HL-60 (cell line): ENCODE measurements around the gene GYG1.

Experiments
- GABPA ChIP-seq: IDR thresholded peaks from 2 replicates; pipeline ENCODE4 v1.6.1; 2012; ENCODE audit warnings: low read depth
- POLR2AphosphoS5 ChIP-seq: IDR thresholded peaks from 2 replicates; pipeline ENCODE4 v1.6.1; 2012; ENCODE audit warnings: low read depth
- SPI1 ChIP-seq: IDR thresholded peaks from 2 replicates; pipeline ENCODE4 v1.6.1; 2012; ENCODE audit warnings: low read depth, mild to moderate bottlenecking, borderline replicate concordance
- TF ChIP-seq, protein P1 (sequence below): IDR thresholded peaks from one replicate; pipeline ENCODE4 v1.5.1; 2011; ENCODE audit warnings: low read length, control low read depth, inconsistent platforms; ENCODE audit not compliant: insufficient read depth
- TF ChIP-seq, protein P2 (sequence below): IDR thresholded peaks from 2 replicates; pipeline ENCODE4 v1.6.1; 2012; ENCODE audit warnings: low read depth; ENCODE audit not compliant: insufficient replicate concordance

- TF ChIP-seq, protein P1, sequence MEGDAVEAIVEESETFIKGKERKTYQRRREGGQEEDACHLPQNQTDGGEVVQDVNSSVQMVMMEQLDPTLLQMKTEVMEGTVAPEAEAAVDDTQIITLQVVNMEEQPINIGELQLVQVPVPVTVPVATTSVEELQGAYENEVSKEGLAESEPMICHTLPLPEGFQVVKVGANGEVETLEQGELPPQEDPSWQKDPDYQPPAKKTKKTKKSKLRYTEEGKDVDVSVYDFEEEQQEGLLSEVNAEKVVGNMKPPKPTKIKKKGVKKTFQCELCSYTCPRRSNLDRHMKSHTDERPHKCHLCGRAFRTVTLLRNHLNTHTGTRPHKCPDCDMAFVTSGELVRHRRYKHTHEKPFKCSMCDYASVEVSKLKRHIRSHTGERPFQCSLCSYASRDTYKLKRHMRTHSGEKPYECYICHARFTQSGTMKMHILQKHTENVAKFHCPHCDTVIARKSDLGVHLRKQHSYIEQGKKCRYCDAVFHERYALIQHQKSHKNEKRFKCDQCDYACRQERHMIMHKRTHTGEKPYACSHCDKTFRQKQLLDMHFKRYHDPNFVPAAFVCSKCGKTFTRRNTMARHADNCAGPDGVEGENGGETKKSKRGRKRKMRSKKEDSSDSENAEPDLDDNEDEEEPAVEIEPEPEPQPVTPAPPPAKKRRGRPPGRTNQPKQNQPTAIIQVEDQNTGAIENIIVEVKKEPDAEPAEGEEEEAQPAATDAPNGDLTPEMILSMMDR, result no peak
- TF ChIP-seq POLR2AphosphoS5 (no peak), SPI1 (no peak), GABPA (no peak)
- TF ChIP-seq, protein P2, sequence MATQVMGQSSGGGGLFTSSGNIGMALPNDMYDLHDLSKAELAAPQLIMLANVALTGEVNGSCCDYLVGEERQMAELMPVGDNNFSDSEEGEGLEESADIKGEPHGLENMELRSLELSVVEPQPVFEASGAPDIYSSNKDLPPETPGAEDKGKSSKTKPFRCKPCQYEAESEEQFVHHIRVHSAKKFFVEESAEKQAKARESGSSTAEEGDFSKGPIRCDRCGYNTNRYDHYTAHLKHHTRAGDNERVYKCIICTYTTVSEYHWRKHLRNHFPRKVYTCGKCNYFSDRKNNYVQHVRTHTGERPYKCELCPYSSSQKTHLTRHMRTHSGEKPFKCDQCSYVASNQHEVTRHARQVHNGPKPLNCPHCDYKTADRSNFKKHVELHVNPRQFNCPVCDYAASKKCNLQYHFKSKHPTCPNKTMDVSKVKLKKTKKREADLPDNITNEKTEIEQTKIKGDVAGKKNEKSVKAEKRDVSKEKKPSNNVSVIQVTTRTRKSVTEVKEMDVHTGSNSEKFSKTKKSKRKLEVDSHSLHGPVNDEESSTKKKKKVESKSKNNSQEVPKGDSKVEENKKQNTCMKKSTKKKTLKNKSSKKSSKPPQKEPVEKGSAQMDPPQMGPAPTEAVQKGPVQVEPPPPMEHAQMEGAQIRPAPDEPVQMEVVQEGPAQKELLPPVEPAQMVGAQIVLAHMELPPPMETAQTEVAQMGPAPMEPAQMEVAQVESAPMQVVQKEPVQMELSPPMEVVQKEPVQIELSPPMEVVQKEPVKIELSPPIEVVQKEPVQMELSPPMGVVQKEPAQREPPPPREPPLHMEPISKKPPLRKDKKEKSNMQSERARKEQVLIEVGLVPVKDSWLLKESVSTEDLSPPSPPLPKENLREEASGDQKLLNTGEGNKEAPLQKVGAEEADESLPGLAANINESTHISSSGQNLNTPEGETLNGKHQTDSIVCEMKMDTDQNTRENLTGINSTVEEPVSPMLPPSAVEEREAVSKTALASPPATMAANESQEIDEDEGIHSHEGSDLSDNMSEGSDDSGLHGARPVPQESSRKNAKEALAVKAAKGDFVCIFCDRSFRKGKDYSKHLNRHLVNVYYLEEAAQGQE, result no peak
Observed at GRCh38 chr3:149009732-149010131, 18.4 kb downstream of the GYG1 start.
